Measurements from ENCODE around the gene CYP2B6.

DNA sequence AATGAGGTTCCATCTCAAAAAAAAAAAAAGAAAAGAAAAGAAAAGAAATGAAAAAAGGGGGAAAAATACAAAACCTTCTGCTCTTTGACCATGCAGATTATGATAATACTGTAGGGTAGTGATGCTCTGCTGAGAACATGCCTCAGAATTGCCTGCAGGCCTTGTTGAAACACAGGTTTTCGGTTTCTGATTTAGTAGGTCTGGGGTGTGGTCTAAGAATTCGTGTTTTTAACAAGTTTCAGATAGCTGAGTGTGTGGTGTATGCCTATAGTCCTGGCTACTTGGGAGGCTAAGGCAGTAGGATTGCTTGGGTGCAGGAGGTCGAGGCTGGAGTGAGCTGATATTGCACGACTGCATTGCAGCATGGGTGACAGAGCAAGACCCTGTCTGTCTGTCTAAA lies 14.9 kb upstream of the CYP2B6 start:
- no peak for TF ChIP-seq EZH2 (IDR thresholded peaks at IDR 0.05; ENCODE audit: borderline replicate concordance, low read depth, low read length, severe bottlenecking)
- TF ChIP-seq, protein P1, sequence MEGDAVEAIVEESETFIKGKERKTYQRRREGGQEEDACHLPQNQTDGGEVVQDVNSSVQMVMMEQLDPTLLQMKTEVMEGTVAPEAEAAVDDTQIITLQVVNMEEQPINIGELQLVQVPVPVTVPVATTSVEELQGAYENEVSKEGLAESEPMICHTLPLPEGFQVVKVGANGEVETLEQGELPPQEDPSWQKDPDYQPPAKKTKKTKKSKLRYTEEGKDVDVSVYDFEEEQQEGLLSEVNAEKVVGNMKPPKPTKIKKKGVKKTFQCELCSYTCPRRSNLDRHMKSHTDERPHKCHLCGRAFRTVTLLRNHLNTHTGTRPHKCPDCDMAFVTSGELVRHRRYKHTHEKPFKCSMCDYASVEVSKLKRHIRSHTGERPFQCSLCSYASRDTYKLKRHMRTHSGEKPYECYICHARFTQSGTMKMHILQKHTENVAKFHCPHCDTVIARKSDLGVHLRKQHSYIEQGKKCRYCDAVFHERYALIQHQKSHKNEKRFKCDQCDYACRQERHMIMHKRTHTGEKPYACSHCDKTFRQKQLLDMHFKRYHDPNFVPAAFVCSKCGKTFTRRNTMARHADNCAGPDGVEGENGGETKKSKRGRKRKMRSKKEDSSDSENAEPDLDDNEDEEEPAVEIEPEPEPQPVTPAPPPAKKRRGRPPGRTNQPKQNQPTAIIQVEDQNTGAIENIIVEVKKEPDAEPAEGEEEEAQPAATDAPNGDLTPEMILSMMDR (IDR thresholded peaks at IDR 0.05; ENCODE audit: borderline replicate concordance, extremely low read depth, low read length, poor library complexity, severe bottlenecking): no peak
